ENCODE measurements around the gene PEAR1.

Gene PEAR1

DNA sequence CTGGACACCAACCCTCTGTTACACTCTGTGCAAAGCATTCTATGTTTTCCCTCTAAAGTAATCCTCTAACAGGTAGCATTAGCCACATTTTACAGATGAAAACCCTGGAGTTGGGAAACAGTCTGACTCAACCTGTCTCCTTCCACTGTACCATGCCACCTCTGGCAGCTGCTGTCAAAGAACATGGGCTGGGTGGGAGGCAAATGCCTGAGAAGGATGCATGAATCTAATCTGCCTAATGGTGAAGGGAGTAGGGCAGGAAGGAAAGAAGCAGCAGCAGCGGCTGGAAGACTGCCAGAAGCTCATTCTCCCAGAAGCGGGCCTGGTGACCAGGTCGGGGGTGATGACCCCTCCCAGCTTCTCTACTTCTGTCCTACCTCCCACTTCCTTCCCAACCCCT lies 48.7 kb downstream of the PEAR1 start:
- no peak for DNase-seq

DNA sequence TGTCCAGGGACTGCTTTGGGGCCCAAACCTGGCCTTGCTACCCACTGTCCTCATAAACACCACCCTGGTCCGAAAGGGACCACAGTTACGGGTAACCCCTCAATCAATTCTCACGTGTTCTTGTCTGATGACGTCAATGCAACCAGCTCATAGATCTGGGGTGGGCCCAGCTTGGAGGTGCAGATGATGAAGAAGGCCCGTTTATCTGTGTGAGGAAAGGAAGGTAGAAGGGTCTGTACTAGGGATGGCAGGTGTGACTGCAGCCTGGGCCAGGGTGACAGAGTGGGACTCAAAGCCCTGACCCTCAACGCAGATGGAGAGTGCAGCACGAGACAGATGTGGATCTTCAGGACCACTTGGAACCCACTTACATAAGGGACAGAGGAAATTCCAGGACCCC lies 49.1 kb downstream of the PEAR1 start:
- no peak for DNase-seq

DNA sequence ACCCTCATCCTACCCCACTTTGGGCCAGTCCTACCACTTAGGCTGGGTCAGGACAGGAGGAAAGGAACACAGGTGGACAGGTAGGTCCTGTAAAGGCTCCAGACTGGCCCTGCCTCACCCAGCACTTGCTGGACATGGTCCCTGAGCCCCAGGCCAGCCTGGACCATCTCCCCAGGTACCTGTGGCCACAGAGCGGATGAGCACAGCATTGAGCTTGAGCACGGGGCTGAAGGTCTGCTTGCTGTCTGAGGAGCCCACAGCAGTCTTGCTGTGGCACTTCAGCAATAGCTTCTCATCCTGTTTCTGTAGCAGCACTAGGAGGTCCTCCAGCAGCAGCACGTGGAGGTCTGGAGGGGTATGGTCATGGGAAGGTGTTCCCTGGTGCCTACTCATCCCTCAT lies 50.2 kb downstream of the PEAR1 start:
- no peak for DNase-seq

DNA sequence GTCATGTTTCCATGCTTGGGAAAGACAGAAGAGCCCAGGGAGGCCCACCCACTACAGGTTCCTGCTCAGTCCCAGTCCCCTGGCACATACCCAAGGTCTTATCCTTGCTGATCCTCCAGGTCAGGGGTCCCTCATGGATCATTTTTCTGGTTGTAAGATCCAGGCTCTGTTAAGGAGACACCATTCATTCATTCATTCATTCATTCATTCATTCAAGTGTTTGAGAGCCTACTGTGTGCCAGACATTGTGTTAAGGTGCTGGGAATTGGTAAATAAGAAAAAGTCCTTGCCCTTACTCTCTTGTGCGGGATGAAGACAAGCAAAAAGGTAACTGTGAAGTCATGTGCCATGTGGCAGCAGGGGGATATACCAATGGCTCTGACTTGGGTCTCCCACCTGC lies 50.8 kb downstream of the PEAR1 start:
- DNase-seq, result no peak

DNA sequence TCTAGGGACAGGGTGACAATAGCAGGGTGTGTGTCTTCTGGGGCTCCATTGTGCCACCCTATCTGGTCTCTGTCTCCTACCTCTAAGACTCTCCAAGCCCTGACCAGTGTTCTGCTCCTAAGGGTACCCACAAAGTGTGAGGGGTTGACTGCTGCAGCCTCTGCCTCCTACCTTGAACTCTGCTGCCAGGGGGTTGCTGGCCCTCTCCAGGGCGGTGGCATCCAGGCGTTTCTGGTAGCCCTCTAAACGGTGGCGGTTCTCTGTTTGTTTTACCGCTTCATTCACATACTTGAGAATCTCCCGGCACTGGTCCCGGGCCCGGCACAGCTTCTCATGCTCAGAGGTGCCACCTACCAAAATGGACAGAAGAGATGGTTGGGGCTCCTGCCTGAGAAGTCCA lies 51.3 kb downstream of the PEAR1 start:
- no peak for DNase-seq

DNA sequence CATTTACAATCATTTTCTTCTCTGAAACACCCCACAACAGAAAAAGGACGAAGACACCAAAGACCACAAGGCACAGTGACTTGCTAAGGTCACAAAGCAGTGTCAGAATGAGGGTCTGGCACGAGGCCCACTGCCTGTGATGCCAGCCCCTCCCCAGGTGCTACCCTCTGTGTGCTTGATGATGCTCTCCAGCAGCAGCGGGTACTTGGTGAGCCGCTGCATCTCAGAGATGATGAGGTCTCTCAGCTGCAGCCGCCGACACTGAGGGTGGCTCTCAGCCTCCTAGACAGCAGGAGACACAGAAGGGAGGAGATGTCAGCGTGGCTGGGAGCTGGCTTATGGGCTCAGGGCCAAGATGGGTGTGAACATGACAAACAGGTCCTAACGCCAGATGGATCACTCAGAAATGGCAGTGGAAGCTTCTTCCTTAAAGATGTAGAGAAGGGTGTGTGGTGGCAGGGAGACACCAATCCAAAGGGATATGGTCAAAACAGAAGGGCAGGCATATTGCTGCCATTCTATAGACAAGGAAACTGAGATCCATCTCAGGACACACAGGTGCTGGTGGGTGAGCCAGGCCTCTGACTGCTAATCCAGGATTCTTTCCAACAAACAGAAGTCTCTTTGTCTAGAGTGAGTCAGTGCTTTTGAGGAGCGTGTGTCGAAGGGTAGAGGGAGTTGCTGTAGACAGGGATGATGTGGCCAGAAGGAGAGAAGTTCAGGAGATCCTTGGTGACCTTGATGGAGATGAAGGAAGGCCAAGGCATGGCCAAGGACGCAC lies 52.6 kb downstream of the PEAR1 start:
- no peak for DNase-seq

DNA sequence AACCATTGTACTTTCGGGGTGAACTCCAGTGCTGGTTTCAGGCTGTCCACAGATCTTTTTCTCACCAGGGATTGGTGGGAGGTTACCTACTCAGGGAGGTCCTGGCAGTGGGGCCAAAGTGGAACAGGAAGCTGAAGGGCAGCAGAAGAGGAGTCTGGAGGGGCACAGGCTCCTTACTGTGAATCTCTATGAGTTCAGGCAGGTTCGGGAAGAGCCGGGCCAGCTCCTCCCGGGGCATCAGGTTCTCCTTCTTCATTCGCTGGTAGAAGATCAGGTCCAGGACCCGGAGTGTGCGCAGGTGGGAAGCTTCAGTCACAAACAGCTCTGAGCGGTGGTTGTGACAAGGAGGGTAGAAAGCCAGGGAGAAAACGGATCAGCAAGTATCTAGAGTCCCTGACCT lies 53.6 kb downstream of the PEAR1 start:
- DNase-seq, result no peak

DNA sequence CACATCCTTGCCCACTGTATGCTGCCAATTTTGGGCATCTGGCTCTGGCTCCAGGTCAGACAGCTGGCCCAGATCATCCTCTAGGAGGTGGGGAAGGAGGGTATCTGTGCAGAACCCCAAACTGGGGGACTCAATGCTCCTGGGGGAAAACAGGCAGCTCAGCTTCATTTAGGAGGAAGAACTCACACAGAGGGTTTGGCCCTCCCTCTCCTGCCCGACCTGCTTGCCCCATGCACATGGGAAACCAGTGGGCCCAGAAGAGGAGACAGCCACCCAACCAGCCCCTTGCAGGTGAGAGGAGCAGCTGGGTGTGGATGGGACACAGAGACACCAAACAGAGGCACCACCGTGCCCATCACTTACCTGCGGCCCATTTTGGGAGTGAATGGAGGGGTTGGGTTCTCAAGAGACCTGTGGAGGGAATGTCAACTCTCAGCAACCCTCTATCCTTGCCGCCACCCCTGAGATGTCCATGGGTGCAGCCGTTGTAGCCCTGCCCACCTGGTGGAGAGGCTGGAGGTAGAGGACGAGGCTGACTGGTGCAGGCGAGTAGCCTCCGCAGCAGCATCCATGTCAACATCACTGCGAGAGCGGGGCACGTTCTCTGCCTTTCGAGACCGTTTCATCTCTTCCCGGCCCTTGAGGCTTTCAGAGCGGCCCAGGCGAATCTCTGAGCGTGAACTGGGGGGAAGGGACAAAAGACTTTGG lies 54.5 kb downstream of the PEAR1 start:
- no peak for DNase-seq

DNA sequence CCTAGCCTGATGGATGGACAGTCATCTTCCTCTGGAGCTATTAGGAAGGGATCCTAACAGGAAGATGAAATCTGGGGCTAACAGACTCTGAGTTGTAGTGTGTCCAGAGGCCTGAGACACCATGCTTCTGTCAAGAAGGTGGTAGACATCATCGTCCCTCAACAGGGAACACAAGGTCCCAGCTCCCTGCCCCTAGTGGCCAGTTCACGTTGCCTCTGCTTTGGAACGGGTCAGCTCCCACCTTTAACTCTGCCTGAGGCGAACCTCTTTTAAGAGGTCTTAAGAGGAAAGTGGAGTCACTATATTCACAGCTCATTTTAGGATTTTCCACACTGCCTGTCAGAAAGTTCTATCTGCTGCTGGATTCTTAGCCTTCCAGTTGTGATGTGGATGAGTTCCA lies 55.2 kb downstream of the PEAR1 start:
- no peak for DNase-seq

DNA sequence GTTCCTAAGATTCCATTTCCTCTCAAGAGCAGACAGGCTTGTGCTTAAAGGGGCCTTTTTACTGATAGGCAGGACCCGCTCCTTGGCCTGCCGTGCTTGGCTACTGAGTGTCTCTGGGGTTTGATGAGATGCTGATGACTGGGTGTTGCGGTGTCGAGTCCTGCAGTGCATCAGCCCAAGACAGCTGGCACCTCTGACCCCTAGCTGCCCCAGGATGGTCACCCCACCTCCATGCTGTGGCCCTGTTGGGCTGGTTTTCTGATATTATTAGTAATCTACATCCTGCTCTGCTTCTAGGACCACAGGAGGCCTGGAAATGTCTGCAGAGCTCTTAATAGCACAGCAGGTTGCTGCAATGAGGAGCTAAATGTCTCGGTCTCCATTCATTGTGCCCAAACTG lies 55.6 kb downstream of the PEAR1 start:
- DNase-seq, result no peak

DNA sequence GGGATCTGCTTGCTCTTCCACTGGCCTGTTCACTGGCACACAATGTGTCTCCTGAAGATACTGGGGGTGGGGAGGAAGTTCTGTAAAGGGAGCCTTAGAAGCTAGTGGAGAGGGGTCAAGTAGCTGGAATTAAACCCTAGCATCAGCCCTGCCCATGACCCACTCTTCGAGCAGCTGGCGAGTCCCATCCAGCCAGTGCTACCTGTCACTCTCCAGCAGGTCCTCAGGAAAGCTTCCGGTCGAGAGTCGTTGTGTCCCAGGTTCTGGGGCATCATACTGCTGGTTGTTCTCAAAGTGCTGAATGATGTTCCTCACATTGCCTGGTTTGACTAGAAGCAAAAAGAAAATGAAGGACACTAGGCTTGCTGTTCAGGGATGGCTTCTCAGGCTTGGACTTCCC lies 57.9 kb downstream of the PEAR1 start:
- no peak for DNase-seq

DNA sequence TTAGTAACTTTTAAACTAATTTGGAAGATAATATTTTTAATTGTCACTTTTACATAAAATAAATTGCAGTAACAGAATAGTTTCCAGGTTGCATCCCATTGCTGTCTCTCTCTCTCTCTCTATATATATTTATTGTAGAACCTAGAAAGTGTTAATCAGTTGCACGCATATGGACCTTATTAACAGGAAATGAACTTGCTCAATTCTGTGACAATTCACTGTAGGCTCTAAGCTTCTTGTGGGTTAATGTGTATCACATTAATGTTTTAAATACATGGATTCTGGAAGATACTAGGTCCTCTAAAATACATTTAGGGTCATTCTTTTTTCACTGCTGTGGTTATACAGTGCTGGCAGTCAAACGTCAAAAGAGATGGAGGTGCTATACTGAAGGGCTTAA lies 60.1 kb downstream of the PEAR1 start:
- no peak for DNase-seq

DNA sequence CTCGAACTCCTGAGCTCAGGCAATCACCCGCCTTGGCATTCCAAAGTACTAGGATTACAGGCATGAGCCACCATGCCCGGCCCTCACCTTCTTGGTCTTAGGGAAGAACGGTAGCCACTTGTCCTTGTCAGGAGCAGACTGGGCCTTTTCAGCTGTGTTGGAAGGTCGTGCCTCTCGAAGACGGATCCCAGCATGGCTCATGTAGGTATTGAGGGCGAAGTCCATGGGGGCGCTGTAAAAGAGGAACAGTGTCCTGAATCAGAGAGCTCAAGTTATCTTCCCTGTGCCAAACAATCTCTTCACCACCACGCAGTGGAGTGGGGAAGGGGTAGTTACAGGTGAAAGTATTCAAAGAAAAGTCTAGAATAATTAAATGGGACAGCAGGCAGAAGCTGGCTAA lies 62.8 kb downstream of the PEAR1 start:
- DNase-seq, result no peak

DNA sequence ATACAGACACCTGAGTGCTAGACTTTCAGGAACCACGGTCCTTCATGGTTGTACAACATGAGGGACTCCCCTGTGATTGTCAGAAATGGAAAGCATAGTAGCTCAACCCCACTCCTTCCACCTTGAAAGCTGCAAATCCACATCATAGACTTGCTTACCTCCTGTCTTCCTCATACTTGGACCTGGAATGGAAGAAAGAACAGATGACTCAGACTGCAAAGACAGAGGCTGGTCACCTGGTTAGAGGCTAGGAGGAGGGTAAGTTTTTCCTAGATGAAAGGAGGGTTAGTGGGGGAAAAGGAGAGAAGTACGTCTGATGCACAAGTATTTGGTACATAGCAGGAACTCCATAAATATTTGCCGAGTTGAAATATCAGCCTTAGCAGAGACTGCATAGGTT lies 64.1 kb downstream of the PEAR1 start:
- DNase-seq, result no peak

DNA sequence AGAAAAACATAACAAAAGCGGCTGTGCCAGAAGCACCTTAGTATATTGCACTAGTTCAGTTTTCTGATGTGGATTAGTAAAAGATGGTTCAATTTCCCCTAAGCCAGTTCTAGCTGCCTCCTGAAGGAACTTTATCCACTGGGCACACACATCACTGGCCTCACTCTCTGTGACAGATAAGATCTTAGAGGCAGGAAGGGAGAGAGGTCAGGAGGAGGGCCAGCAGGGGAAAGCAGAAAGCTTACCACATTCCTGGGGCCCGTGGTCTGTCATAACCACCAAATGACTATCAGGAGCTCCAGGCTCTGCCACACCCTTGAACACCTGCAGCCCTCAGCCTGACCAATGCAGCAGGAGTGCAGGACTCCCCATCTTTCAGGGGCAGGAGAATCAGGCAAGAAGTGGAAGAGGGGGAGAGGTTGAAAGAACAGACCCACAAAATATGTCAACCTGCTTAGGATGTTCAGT lies 64.8 kb downstream of the PEAR1 start:
- no peak for DNase-seq

DNA sequence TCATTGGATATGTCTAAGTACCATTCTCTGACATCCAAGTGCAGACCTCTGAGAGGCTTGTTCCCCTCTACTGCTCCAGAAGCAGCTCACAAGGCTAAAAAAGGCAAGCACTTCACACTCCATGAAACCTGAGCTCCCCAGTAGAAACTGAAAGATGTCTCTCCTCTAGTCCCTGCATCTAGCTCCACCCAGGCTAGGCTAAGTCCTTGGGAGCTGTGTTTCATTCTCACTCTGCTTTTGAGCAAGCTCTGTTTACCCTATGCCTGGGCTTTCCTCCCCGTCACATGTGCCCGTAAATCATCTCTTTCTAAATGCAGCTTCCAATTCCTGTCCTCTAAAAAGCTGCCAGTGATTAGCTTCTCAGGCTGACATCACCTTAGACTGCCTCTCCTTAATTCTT lies 65.9 kb downstream of the PEAR1 start:
- DNase-seq, result no peak

DNA sequence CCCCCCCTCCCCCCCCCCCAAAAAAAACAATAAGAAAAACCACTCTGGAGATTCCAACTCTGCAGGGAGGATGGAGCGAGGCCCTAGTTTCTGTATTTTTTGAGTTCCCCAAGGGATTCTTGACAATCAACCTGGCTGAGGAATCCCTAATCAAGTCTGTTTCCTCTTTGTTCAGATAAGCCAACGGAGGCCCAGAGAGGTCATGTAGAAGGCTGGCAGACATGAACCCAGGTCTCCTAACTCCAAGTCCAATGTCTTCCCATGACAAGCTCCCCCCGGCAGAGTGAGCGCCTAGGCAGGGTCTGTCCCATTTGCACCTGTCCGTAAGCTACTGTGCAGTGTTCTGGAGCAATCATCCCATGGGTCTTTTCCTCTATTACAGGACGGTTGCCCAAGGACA lies 66.4 kb downstream of the PEAR1 start:
- DNase-seq, result no peak

DNA sequence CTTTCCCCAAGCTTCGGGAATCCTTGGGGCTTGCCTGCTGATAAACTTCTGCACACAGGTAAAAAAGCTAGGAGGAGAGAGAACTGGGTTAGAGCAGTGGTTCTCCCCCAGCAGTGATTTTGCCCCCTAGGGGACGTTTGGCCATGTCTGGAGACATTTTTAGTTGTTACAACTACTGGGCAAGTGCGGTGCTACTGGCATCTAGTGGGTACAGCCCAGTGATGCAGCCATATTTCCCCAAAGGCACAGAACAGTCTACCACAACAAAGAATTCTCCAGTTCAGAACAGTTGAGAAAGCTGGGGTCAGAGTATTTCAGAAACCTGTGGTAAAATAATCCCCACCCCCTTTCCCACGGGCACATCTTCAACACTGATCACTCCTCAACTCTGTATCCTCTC lies 68.2 kb downstream of the PEAR1 start:
- DNase-seq, result peak; percentile 51

DNA sequence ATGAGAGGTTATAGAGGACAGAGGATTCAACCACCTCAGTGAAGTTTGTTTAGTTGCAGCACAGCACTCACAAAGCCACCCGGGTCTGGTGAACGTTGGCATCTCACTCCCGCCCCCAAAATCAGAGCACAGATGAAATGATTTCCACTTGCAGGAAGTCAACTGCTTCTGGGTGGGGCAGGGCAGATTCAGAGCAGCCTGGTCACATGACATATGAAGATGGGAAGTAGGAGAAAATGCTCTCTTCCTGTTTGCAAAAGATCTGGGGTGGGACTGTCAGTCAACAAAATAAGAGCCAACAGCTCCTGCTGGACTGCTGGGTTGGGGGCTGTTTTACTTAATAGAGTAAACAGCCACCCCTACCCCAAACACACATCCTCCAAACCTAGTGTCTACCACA lies 70.1 kb downstream of the PEAR1 start:
- peak; percentile 48 for DNase-seq

DNA sequence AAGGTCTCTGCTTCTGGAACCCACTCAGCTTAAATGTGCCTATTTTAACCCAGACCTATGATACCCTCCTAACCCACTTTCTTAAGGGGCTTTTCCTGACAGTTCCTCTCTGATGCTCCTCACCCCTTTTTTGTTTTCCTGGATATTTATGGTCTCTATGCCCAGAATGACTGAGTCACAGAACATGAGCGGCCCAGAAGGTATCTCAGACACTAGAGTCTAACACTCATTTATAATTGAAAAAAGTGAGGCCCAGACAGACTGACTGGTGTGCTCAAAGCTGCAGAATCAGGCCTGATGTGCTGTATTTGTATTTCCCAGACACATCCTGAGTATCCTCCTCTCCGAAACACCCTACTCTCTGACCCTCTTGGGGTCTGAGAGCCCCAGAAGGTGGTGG lies 70.9 kb downstream of the PEAR1 start:
- DNase-seq, result no peak

Measured in CD4-positive, alpha-beta T cell treated with Interleukin-10 for 1 hour (primary cell).